H1 (cell line): Measurements from ENCODE around the gene ZNF654. TPM values are rescaled to one million over a fixed set of nuclear protein-coding genes. Genes with fewer than 3 reads are reported as not detected.

Experiments
- CTCF ChIA-PET: fragments of 300-600 bp; sonication (Branson Sonifier 250); formaldehyde crosslinking; loops from one replicate; lab custom pipeline; 2021; ENCODE audit not compliant: partially characterized antibody; lab: Charles Lee
- POLR2A ChIA-PET: fragments of 300-600 bp; sonication (Branson Sonifier 250); formaldehyde crosslinking; loops from one replicate; lab custom pipeline; 2021; ENCODE audit warnings: inconsistent platforms; ENCODE audit not compliant: partially characterized antibody; lab: Charles Lee
- DNase-seq, 2 experiments: peaks; one replicate each; pipeline versions ENCODE4 v3.0.0 to v3.0.0-alpha.2; 2010 to 2022; ENCODE audit warnings: low spot score in 2 of 2, low read depth in 1 of 2, mixed read lengths in 1 of 2
- FAIRE-seq: peaks from 2 replicates; lab custom pipeline; 2011; peaks lifted over from hg19 to GRCh38; lab: Jason Lieb, UNC
- H2AFZ ChIP-seq: 2 replicates; pipeline ENCODE4 v1.8.1; 2012; ENCODE audit warnings: low read length, inconsistent platforms
- H2AK5ac ChIP-seq: 2 replicates; pipeline ENCODE4 v1.6.1; 2013; ENCODE audit warnings: low read depth, low read length
- H2BK120ac ChIP-seq: replicated peaks from 2 replicates; pipeline ENCODE3; 2013; ENCODE audit warnings: low read depth, low read length, inconsistent platforms
- H2BK12ac ChIP-seq: 2 replicates; pipeline ENCODE4 v1.6.1; 2013; ENCODE audit warnings: low read depth, low read length
- H2BK15ac ChIP-seq: 2 replicates; pipeline ENCODE4 v1.6.1; 2013; ENCODE audit warnings: low read length
- H2BK20ac ChIP-seq: 2 replicates; pipeline ENCODE4 v1.6.1; 2013; ENCODE audit warnings: low read length
- H2BK5ac ChIP-seq: 2 replicates; pipeline ENCODE4 v1.6.1; 2013; ENCODE audit warnings: low read depth, low read length
- H3K14ac ChIP-seq: 2 replicates; pipeline ENCODE4 v1.6.1; 2013; ENCODE audit warnings: inconsistent platforms; ENCODE audit not compliant: insufficient read length
- H3K18ac ChIP-seq: 2 replicates; pipeline ENCODE4 v1.6.1; 2013; ENCODE audit warnings: low read length; ENCODE audit errors: extremely low read depth
- H3K23ac ChIP-seq: 2 replicates; pipeline ENCODE4 v1.6.1; 2013; ENCODE audit warnings: inconsistent platforms; ENCODE audit not compliant: insufficient read length
- H3K23me2 ChIP-seq: 2 replicates; pipeline ENCODE4 v1.6.1; 2013; ENCODE audit warnings: low read depth, low read length
- H3K27ac ChIP-seq: 2 replicates; pipeline ENCODE4 v1.6.1; 2011; ENCODE audit warnings: low read depth, low read length, inconsistent platforms
- H3K27me3 ChIP-seq, 4 experiments: replicated peaks in 1 of 4; 1 replicate in 1 of 4; 2 replicates in 3 of 4; pipeline versions ENCODE4 v1.6.1 to v1.8.1; 2011 to 2013; ENCODE audit warnings: low read length in 3 of 4, mild to moderate bottlenecking in 3 of 4, inconsistent platforms in 2 of 4, mixed read lengths in 2 of 4, moderate library complexity in 1 of 4; ENCODE audit not compliant: control insufficient read depth in 3 of 4, insufficient read depth in 3 of 4; ENCODE audit errors: extremely low read depth in 1 of 4
- H3K36me3 ChIP-seq, 4 experiments: 2 replicates each; pipeline versions ENCODE4 v1.6.1 to v1.8.1; 2011 to 2013; ENCODE audit warnings: mild to moderate bottlenecking in 4 of 4, low read length in 3 of 4, moderate library complexity in 2 of 4, control low read depth in 1 of 4, inconsistent platforms in 1 of 4; ENCODE audit not compliant: insufficient read depth in 4 of 4, control insufficient read depth in 2 of 4
- H3K4ac ChIP-seq: replicated peaks from 2 replicates; pipeline ENCODE3; 2013; ENCODE audit warnings: low read length, low read depth, mixed read lengths, inconsistent platforms; ENCODE audit not compliant: insufficient read length
- H3K4me1 ChIP-seq, 4 experiments: replicated peaks in 1 of 4; 1 replicate in 1 of 4; 2 replicates in 3 of 4; pipeline versions ENCODE4 v1.6.1 to v1.8.1; 2011 to 2013; ENCODE audit warnings: low read length in 3 of 4, inconsistent platforms in 2 of 4, mixed read lengths in 1 of 4; ENCODE audit not compliant: insufficient read depth in 4 of 4, control insufficient read depth in 3 of 4
- H3K4me2 ChIP-seq, 2 experiments: 2 replicates each; pipeline versions ENCODE4 v1.6.1 to v1.8.1; 2011 to 2013; ENCODE audit warnings: low read depth in 2 of 2, low read length in 2 of 2, control low read depth in 1 of 2, inconsistent platforms in 1 of 2, mild to moderate bottlenecking in 1 of 2; ENCODE audit not compliant: insufficient read depth in 1 of 2
- H3K4me3 ChIP-seq, 4 experiments: fragments of 200-600, 300-600 bp in 1 of 4; sonication (generic), shearing (Covaris generic), sonication (Bioruptor Twin) in 1 of 4; 2 replicates each; pipeline versions ENCODE4 v1.5.1 to v1.8.1; 2011 to 2016; ENCODE audit warnings: low read length in 4 of 4, low read depth in 3 of 4, control low read depth in 2 of 4, inconsistent platforms in 2 of 4, mild to moderate bottlenecking in 2 of 4, mixed read lengths in 1 of 4, moderate library complexity in 1 of 4; ENCODE audit not compliant: insufficient read depth in 2 of 4; ENCODE audit errors: extremely low read depth in 1 of 4
- H3K56ac ChIP-seq: replicated peaks from 2 replicates; pipeline ENCODE3; 2013; ENCODE audit warnings: low read depth, mild to moderate bottlenecking, mixed read lengths, low read length, inconsistent platforms; ENCODE audit not compliant: insufficient read length
- H3K79me1 ChIP-seq: 2 replicates; pipeline ENCODE4 v1.6.1; 2013; ENCODE audit warnings: low read depth, low read length, control low read depth
- H3K79me2 ChIP-seq, 2 experiments: 2 replicates each; pipeline versions ENCODE4 v1.6.1 to v1.8.1; 2012 to 2013; ENCODE audit warnings: low read length in 2 of 2, mild to moderate bottlenecking in 2 of 2, inconsistent platforms in 1 of 2; ENCODE audit not compliant: insufficient read depth in 2 of 2, control insufficient read depth in 1 of 2
- H3K9ac ChIP-seq, 4 experiments: replicated peaks in 1 of 4; 1 replicate in 1 of 4; 2 replicates in 3 of 4; pipeline versions ENCODE4 v1.6.1 to v1.8.1; 2011 to 2013; ENCODE audit warnings: low read depth in 3 of 4, low read length in 3 of 4, control low read depth in 2 of 4, mild to moderate bottlenecking in 2 of 4, moderate library complexity in 2 of 4, inconsistent platforms in 1 of 4; ENCODE audit errors: extremely low read depth in 1 of 4
- H3K9me3 ChIP-seq, 2 experiments: 2 replicates each; pipeline versions ENCODE4 v1.6.1 to v1.8.1; 2012 to 2013; ENCODE audit warnings: mild to moderate bottlenecking in 2 of 2, moderate library complexity in 2 of 2, control low read depth in 1 of 2, inconsistent platforms in 1 of 2, low read depth in 1 of 2, low read length in 1 of 2, mixed read lengths in 1 of 2; ENCODE audit not compliant: insufficient read depth in 2 of 2
- H4K20me1 ChIP-seq, 2 experiments: replicated peaks in 1 of 2; 2 replicates each; pipeline versions ENCODE3 to v1.8.1; 2011 to 2013; ENCODE audit warnings: inconsistent platforms in 2 of 2, low read length in 2 of 2, mild to moderate bottlenecking in 1 of 2; ENCODE audit not compliant: insufficient read depth in 2 of 2, control insufficient read depth in 1 of 2
- H4K5ac ChIP-seq: 2 replicates; pipeline ENCODE4 v1.6.1; 2013; ENCODE audit warnings: low read length, low read depth, mixed read lengths, inconsistent platforms; ENCODE audit not compliant: insufficient read length
- H4K8ac ChIP-seq: 2 replicates; pipeline ENCODE4 v1.8.0; 2013; ENCODE audit warnings: mild to moderate bottlenecking, moderate library complexity, low read length, inconsistent platforms; ENCODE audit not compliant: insufficient read depth; ENCODE audit errors: extremely low read depth
- H4K91ac ChIP-seq: replicated peaks from 2 replicates; pipeline ENCODE3; 2013; ENCODE audit warnings: low read length, mixed read lengths, inconsistent platforms; ENCODE audit not compliant: insufficient read length
- BCL11A ChIP-seq, 2 experiments: IDR thresholded peaks; one replicate each; pipeline ENCODE4 v1.6.1; 2011; ENCODE audit warnings: low read depth in 2 of 2, low read length in 2 of 2, mild to moderate bottlenecking in 2 of 2
- CHD1 ChIP-seq: IDR thresholded peaks from 2 replicates; pipeline ENCODE4 v1.6.1; 2012; ENCODE audit warnings: low read depth, low read length, improper control_type of control experiment
- JUN ChIP-seq: IDR thresholded peaks from 2 replicates; pipeline ENCODE4 v1.6.1; 2011; ENCODE audit warnings: low read depth, mild to moderate bottlenecking, improper control_type of control experiment, low read length
- NRF1 ChIP-seq: IDR thresholded peaks from 2 replicates; pipeline ENCODE4 v1.6.1; 2011; ENCODE audit warnings: mild to moderate bottlenecking, low read depth, low read length, improper control_type of control experiment
- POLR2AphosphoS5 ChIP-seq: IDR thresholded peaks from 2 replicates; pipeline ENCODE4 v1.6.1; 2011; ENCODE audit warnings: low read depth, low read length
- RNF2 ChIP-seq: fragments of 200-900, 300-1000 bp; sonication (generic); IDR thresholded peaks from 2 replicates; pipeline ENCODE4 v1.7.1; 2016; ENCODE audit warnings: borderline replicate concordance, low read depth, mild to moderate bottlenecking, antibody characterized with exemption, low read length; ENCODE audit not compliant: poor library complexity, severe bottlenecking; ENCODE audit errors: missing control alignments
- WGBS, 2 experiments: shearing (Covaris generic) in 1 of 2; methylation state at CpG; one replicate each; pipeline versions ENCODE4 v1.1.6 to v1.1.7; 2013 to 2015; ENCODE audit warnings: low lambda C conversion rate in 2 of 2, mixed read lengths in 2 of 2, inconsistent platforms in 1 of 2, low coverage in 1 of 2, missing lambda C conversion rate in 1 of 2; ENCODE audit not compliant: insufficient replicate concordance in 2 of 2, insufficient coverage in 1 of 2, insufficient read length in 1 of 2; ENCODE audit errors: extremely low coverage in 1 of 2, missing lambda C conversion rate in 1 of 2; 5-methylcytosine and 5-hydroxymethylcytosine counted together
- polyA plus RNA-seq, 7 experiments: library from polyadenylated mRNA; depleted of rRNA in 3 of 7; stranded (reverse) in 5 of 7; unstranded in 2 of 7; fragments of >200 nt in 5 of 7; fragments of 200-250 nt in 2 of 7; gene quantifications; 1 replicate in 5 of 7; 2 replicates in 1 of 7; 4 replicates in 1 of 7; pipeline versions ENCODE4 v1.2.1 to v1.2.3, GENCODE V29; 2011 to 2013; ENCODE audit warnings: missing spikeins in 2 of 7, mixed read lengths in 2 of 7
- total RNA-seq: library from RNA; stranded (reverse); fragmentation: NEBNext Ultra II Directional; extraction: Animal tissue kit (Norgen Biotek cat#: 25700); gene quantifications from 2 replicates; pipeline ENCODE4 v1.2.1, GENCODE V29; 2021
- TF ChIP-seq, protein P1 (sequence below): IDR thresholded peaks from 2 replicates; pipeline ENCODE4 v1.6.1; 2012; ENCODE audit warnings: inconsistent platforms
- TF ChIP-seq, protein P2 (sequence below): IDR thresholded peaks from 2 replicates; pipeline ENCODE4 v1.6.1; 2012; ENCODE audit warnings: inconsistent platforms

ZNF654 gene
- total and polyA plus RNA-seq, 2 of the 8 experiments (the other 6 are each of a cell fraction or from before 2014, with no cell fraction given): 0.47 to 5.3 TPM

DNA sequence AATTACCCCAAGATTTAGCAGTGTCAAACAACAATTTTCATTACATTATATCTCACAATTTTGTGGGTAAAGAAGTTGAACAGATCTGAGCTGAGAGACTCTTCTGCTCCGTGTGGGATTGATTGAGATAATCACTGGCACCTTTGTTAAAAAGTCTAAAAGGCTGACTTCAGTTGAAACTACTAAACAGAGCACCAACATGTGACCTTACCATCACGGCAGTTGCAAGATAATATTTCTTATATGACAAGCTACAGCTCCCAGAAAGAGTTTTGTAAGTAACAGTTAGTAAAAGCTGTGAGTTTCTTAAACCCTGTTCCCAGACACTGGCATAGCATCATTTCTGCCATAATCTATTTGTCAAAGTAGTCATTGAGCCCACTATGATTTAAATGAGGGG, 25.2 kb upstream of the ZNF654 start:
- H4K5ac ChIP-seq: no peak overlapping the region
- H2BK12ac ChIP-seq: no peak overlapping the region
- no peak overlapping the region for H3K23ac ChIP-seq
- H3K9ac ChIP-seq: no peak overlapping the region
- no peak overlapping the region for H3K4me3 ChIP-seq
- H3K4me2 ChIP-seq: no peak overlapping the region
- no peak for TF ChIP-seq CHD1
- TF ChIP-seq, protein P1, sequence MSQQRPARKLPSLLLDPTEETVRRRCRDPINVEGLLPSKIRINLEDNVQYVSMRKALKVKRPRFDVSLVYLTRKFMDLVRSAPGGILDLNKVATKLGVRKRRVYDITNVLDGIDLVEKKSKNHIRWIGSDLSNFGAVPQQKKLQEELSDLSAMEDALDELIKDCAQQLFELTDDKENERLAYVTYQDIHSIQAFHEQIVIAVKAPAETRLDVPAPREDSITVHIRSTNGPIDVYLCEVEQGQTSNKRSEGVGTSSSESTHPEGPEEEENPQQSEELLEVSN: no peak
- no peak for TF ChIP-seq JUN
- no peak for TF ChIP-seq BCL11A (IDR thresholded peaks at IDR 0.05; ENCODE audit: low read depth in 2 of 2, low read length in 2 of 2)
- no peak for TF ChIP-seq POLR2AphosphoS5
- TF ChIP-seq RNF2: no peak
- TF ChIP-seq, protein P2, sequence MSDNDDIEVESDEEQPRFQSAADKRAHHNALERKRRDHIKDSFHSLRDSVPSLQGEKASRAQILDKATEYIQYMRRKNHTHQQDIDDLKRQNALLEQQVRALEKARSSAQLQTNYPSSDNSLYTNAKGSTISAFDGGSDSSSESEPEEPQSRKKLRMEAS: no peak
- TF ChIP-seq NRF1: no peak
- no peaks in the 10 kb centered on the region for H3K4me1 ChIP-seq
- POLR2A ChIA-PET: interaction anchor here (0.6 kb wide), 1 partner anchor 187 kb away, joined by 3 read pairs; no protein-coding TSS in a partner anchor
- H3K14ac ChIP-seq: no peak overlapping the region
- H3K27me3 ChIP-seq: no peaks in the 10 kb centered on the region
- H3K27ac ChIP-seq: no peak overlapping the region
- CTCF ChIA-PET: interaction anchor here (0.8 kb wide), 2 partner anchors 9 to 32 kb away, joined by 3 read pairs; no protein-coding TSS in a partner anchor
- no peaks in the 10 kb centered on the region for H3K9me3 ChIP-seq
- H2AK5ac ChIP-seq: no peak overlapping the region
- H3K18ac ChIP-seq: no peak overlapping the region
- no peak overlapping the region for H2BK120ac ChIP-seq
- 74% methylated on average over 2 of the region's 2 CpGs; no CpG with 5 or more reads in 1 of the 2 experiments for WGBS, 2 experiments
- FAIRE-seq (no peak), DNase-seq (no peak)
- no peak overlapping the region for H2BK20ac ChIP-seq
- no peak overlapping the region for H3K4ac ChIP-seq
- H2BK15ac ChIP-seq: no peak overlapping the region
- H2BK5ac ChIP-seq: no peak overlapping the region
- H3K79me1 ChIP-seq: no peaks in the 10 kb centered on the region
- no peaks in the 10 kb centered on the region for H3K79me2 ChIP-seq
- no peaks in the 10 kb centered on the region for H3K36me3 ChIP-seq
- H3K23me2 ChIP-seq: no peaks in the 10 kb centered on the region
- no peak overlapping the region for H4K8ac ChIP-seq
- H4K91ac ChIP-seq: no peak overlapping the region
- no peaks in the 10 kb centered on the region for H4K20me1 ChIP-seq
- no peak overlapping the region for H2AFZ ChIP-seq
- H3K56ac ChIP-seq: no peak overlapping the region
